ENCODE data around the gene USP49. TPM values are rescaled to one million over a fixed set of nuclear protein-coding genes. Genes with fewer than 3 reads are reported as not detected.
A peak's percentile ranks its signal among the peaks of the same experiment; 100 is the strongest.
"Not testable (repeated sequence)": the region's sequence is repeated elsewhere in the genome, so short reads cannot be mapped to it uniquely, and the experiment has no call there.

The USP49 gene
- 7.4 and 9.0 TPM in 2 replicates for total RNA-seq (2014; rRNA removed; shearing (Covaris generic))
- total RNA-seq (2022): 17.8 and 21.4 TPM in 2 replicates
- Bru-seq, nascent RNA: percentile 69 among the genes with signal in this experiment
- BruChase-seq, experiment 1, labeled RNA remaining after a 6-hour chase: percentile 66 among the genes with signal in this experiment
- BruChase-seq, experiment 2, labeled RNA remaining after a 2-hour chase: percentile 69 among the genes with signal in this experiment
- long read RNA-seq, partial matches to known transcripts: 14 of 122 reads
- long read RNA-seq, other reads (novel, unspliced or antisense): 107 of 122 reads

DNA sequence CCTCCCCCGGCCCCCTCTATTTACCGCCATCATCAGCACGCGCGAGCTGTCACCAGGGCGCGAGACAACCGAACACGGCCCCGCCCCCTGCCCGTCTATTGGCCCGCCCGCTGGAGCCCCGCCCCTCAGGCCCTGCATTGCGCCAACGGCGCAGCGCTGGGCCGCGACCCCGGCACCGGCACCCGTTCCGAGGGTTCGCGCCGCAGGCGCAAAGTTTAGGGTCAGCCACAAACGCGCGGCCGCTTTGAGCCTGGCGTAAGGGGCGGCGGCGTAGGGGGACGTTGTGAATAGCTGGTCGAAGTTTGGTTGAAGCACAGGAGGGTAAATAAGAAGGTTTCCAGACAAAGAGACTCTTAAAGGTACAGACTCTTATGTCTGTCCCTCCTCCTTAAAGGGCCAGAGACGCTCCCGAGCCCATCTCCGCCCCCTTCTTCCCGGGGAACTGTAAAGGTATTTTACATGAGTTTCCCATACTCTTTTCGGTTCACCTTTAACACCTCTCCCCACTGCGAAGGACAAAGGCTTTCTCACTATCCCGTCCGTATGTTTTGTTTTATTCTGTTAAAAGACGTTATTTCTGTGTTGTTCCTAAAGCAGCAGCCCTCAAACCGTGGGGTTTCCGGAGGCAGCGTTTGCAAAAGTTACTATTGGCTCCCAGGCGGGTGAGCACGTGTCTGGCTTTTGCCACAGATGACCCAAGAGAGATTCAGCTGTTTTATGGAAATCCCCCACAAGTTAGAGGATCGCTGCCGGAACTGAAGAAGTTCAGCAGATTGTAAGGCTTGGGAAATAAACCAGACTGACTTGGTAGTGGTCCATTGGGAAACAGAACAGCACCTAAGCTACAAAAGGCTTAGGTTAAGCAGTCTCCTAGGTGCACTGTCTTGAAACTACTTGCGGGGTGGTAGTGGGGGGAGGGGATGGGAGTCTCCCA, at the start of gene USP49:
USP49 (minus strand) TSS at position 76 of the 934 bp plus-strand sequence. CDS start 88,392 bp downstream, outside the sequence.
- no TSS peak for BruUV-seq (replicated peaks)
- Histone ChIP-seq H3K27ac (ENCODE audit: low read depth, low read length, poor library complexity, severe bottlenecking) (peak within 1 kb of the TSS; percentile 83), H3K4me1 (ENCODE audit: insufficient read depth, low read length, poor library complexity, severe bottlenecking) (peaks cover 29% of the 10 kb centered on the region), H4K20me1 (ENCODE audit: insufficient read depth, low read length) (no peaks in the 10 kb centered on the region), H3K4me2 (ENCODE audit: low read length) (peak within 1 kb of the TSS; percentile 92), H3K79me2 (ENCODE audit: insufficient read depth, low read depth, low read length) (peaks cover 23% of the 10 kb centered on the region; the same call in 1 of the 2 replicates), H3K9me2 (ENCODE audit: insufficient read depth, low read length) (no peaks in the 10 kb centered on the region), H3K9me3 (ENCODE audit: low read length) (no peaks in the 10 kb centered on the region), H2AFZ (ENCODE audit: low read length) (peak within 1 kb of the TSS; percentile 86), H3K4me3 (ENCODE audit: low read depth, low read length, poor library complexity, severe bottlenecking) (peak within 1 kb of the TSS; percentile 88), H3K36me3 (ENCODE audit: insufficient read depth, low read length) (peaks cover 13% of the 10 kb centered on the region)
- POLR2A ChIA-PET: interaction anchor here (0.6 to 2.2 kb wide), 14 partner anchors 10 to 668 kb away, joined by 3 to 15 read pairs (median 4); partner anchors contain the start of genes BYSL and MED20
- intact Hi-C loops (cut with micrococcal nuclease; ENCODE audit: unreplicated experiment): loop anchor here (1.0 kb wide), 1 partner anchor 108 kb away; the partner anchor contains the start of gene TOMM6
- CTCF ChIA-PET (ENCODE audit: unreplicated experiment): interaction anchor here (0.5 to 1.2 kb wide), 9 partner anchors 25 to 1183 kb away, joined by 3 to 11 read pairs (median 3); partner anchors contain the start of genes BYSL and MED20
- peak; percentile 92 for DNase-seq (ENCODE audit: low spot score)
- TF ChIP-seq, protein P1, sequence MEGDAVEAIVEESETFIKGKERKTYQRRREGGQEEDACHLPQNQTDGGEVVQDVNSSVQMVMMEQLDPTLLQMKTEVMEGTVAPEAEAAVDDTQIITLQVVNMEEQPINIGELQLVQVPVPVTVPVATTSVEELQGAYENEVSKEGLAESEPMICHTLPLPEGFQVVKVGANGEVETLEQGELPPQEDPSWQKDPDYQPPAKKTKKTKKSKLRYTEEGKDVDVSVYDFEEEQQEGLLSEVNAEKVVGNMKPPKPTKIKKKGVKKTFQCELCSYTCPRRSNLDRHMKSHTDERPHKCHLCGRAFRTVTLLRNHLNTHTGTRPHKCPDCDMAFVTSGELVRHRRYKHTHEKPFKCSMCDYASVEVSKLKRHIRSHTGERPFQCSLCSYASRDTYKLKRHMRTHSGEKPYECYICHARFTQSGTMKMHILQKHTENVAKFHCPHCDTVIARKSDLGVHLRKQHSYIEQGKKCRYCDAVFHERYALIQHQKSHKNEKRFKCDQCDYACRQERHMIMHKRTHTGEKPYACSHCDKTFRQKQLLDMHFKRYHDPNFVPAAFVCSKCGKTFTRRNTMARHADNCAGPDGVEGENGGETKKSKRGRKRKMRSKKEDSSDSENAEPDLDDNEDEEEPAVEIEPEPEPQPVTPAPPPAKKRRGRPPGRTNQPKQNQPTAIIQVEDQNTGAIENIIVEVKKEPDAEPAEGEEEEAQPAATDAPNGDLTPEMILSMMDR (conservative IDR thresholded peaks at IDR 0.05; ENCODE audit: low read length): no peak
- TF ChIP-seq EZH2phosphoT487 (IDR thresholded peaks at IDR 0.05; ENCODE audit: borderline replicate concordance, low read depth, low read length): no peak

DNA sequence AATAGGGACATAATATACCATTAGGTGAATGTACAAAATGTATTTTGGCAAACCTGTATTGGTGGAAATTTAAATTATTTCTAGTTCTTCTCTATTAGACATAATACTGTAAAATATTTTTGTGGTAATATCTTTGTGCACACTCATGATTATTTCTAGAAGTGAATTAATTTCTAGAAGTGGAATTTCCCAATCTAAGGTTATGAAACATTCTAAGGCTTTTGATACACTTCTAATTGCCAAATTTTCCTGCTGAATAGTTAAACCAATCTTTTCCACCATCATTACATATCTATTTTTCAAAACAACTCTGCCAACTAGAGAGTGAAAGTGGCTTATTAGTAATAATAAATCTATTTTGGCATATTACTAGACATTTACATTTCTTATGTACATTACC, 48.3 kb upstream of the USP49 start:
- BruUV-seq (replicated peaks): no TSS peak
- ChIA-PET CTCF (ENCODE audit: unreplicated experiment) (no interaction called here), POLR2A (interaction anchor here (1.0 to 2.2 kb wide), 4 partner anchors 12 to 64 kb away, joined by 3 to 7 read pairs (median 6); no protein-coding TSS in a partner anchor)
- no peaks in the 10 kb centered on the region for H3K9me3 ChIP-seq (ENCODE audit: low read length)
- no peaks in the 10 kb centered on the region for H3K9me2 ChIP-seq (ENCODE audit: insufficient read depth, low read length)
- no peak overlapping the region for H3K27ac ChIP-seq (ENCODE audit: low read depth, low read length, poor library complexity, severe bottlenecking)
- no peak overlapping the region for H3K4me2 ChIP-seq (ENCODE audit: low read length)
- no peak overlapping the region for H3K4me3 ChIP-seq (ENCODE audit: low read depth, low read length, poor library complexity, severe bottlenecking)
- peaks cover 45% of the 10 kb centered on the region for H3K79me2 ChIP-seq (ENCODE audit: insufficient read depth, low read depth, low read length)
- intact Hi-C loops (cut with micrococcal nuclease; ENCODE audit: unreplicated experiment): loop anchor here (5.0 kb wide), 1 partner anchor 34 kb away; no protein-coding TSS in a partner anchor
- H2AFZ ChIP-seq (ENCODE audit: low read length): no peak overlapping the region
- H3K4me1 ChIP-seq (ENCODE audit: insufficient read depth, low read length, poor library complexity, severe bottlenecking): peaks cover 49% of the 10 kb centered on the region
- no peak for TF ChIP-seq EZH2phosphoT487 (IDR thresholded peaks at IDR 0.05; ENCODE audit: borderline replicate concordance, low read depth, low read length)
- TF ChIP-seq, protein P1 (conservative IDR thresholded peaks at IDR 0.05; ENCODE audit: low read length): no peak
- peaks cover 30% of the 10 kb centered on the region for H3K36me3 ChIP-seq (ENCODE audit: insufficient read depth, low read length)
- H4K20me1 ChIP-seq (ENCODE audit: insufficient read depth, low read length): peaks cover 14% of the 10 kb centered on the region
- DNase-seq (ENCODE audit: low spot score): no peak

DNA sequence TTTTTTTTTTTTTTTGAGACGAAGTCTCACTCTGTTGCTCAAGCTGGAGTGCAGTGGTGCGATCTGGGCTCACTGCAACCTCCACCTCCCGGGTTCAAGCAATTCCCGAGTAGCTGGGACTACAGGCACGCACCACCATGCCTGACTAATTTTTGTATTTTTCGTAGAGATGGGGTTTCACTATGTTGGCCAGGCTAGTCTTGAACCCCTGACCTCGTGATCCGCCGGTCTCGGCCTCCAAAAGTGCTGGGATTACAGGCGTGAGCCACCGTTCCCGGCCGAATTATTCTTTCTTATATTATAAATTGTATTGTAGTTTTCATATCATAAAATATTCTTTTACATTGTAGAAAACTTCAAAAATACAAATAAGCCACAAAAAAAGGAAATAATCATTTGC, 47.7 kb upstream of the USP49 start:
- POLR2A ChIA-PET: interaction anchor here (0.6 to 2.2 kb wide), 16 partner anchors 12 to 151 kb away, joined by 3 to 7 read pairs (median 4); no protein-coding TSS in a partner anchor
- Histone ChIP-seq H3K4me2 (ENCODE audit: low read length) (peak overlapping the region; percentile 93), H3K27ac (ENCODE audit: low read depth, low read length, poor library complexity, severe bottlenecking) (peak overlapping the region; percentile 81), H4K20me1 (ENCODE audit: insufficient read depth, low read length) (peaks cover 20% of the 10 kb centered on the region), H3K4me1 (ENCODE audit: insufficient read depth, low read length, poor library complexity, severe bottlenecking) (peaks cover 55% of the 10 kb centered on the region), H3K79me2 (ENCODE audit: insufficient read depth, low read depth, low read length) (peaks cover 51% of the 10 kb centered on the region), H3K4me3 (ENCODE audit: low read depth, low read length, poor library complexity, severe bottlenecking) (peak overlapping the region; percentile 93), H3K36me3 (ENCODE audit: insufficient read depth, low read length) (peaks cover 36% of the 10 kb centered on the region)
- H3K9me2 ChIP-seq (ENCODE audit: insufficient read depth, low read length); H3K9me3 ChIP-seq (ENCODE audit: low read length); CTCF ChIA-PET (ENCODE audit: unreplicated experiment); BruUV-seq (replicated peaks); H2AFZ ChIP-seq (ENCODE audit: low read length); DNase-seq (ENCODE audit: low spot score): not testable (repeated sequence)
- intact Hi-C loops (cut with micrococcal nuclease; ENCODE audit: unreplicated experiment): loop anchor here (5.0 kb wide), 1 partner anchor 34 kb away; no protein-coding TSS in a partner anchor

Data from OCI-LY7 (cell line).